Endothelial cell (in vitro differentiated cells): ENCODE results near the gene PDK2. TPM values are rescaled to one million over a fixed set of nuclear protein-coding genes. Genes with fewer than 3 reads are reported as not detected.

Experiments used
- DNase-seq: peaks from one replicate; pipeline ENCODE4 v3.0.0; 2021; ENCODE audit warnings: low spot score
- H3K27ac Mint-ChIP-seq: one replicate; pipeline ENCODE4 v1.8.0; 2021; ENCODE audit warnings: mixed read lengths, inconsistent platforms; ENCODE audit not compliant: unreplicated experiment
- H3K27me3 Mint-ChIP-seq: one replicate; pipeline ENCODE4 v1.8.0; 2021; ENCODE audit warnings: mild to moderate bottlenecking, moderate library complexity, mixed read lengths, inconsistent platforms; ENCODE audit not compliant: unreplicated experiment
- H3K36me3 Mint-ChIP-seq: one replicate; pipeline ENCODE4 v1.8.0; 2021; ENCODE audit warnings: mild to moderate bottlenecking, low read depth, mixed read lengths, inconsistent platforms; ENCODE audit not compliant: unreplicated experiment
- H3K4me1 Mint-ChIP-seq: one replicate; pipeline ENCODE4 v1.8.0; 2021; ENCODE audit warnings: mild to moderate bottlenecking, mixed read lengths, inconsistent platforms; ENCODE audit not compliant: unreplicated experiment
- H3K4me3 Mint-ChIP-seq: one replicate; pipeline ENCODE4 v1.8.0; 2021; ENCODE audit warnings: mild to moderate bottlenecking, mixed read lengths, inconsistent platforms; ENCODE audit not compliant: unreplicated experiment
- H3K9me3 Mint-ChIP-seq: one replicate; pipeline ENCODE4 v1.8.0; 2021; ENCODE audit warnings: mixed read lengths, inconsistent platforms; ENCODE audit not compliant: unreplicated experiment
- total RNA-seq: library from RNA; stranded (reverse); fragmentation: NEBNext Ultra II Directional; extraction: Animal tissue kit (Norgen Biotek cat#: 25700); gene quantifications from one replicate; pipeline ENCODE4 v1.2.1, GENCODE V29; 2021; ENCODE audit not compliant: unreplicated experiment
- TF ChIP-seq, protein P1 (sequence below): fragments of 200-600 bp; sonication (generic); IDR thresholded peaks from one replicate; pipeline ENCODE4 v1.5.0; 2021; ENCODE audit warnings: antibody characterized with exemption; ENCODE audit not compliant: unreplicated experiment

The PDK2 gene
- total RNA-seq, 1 donor from 2014 or later, result 37.1 TPM

DNA sequence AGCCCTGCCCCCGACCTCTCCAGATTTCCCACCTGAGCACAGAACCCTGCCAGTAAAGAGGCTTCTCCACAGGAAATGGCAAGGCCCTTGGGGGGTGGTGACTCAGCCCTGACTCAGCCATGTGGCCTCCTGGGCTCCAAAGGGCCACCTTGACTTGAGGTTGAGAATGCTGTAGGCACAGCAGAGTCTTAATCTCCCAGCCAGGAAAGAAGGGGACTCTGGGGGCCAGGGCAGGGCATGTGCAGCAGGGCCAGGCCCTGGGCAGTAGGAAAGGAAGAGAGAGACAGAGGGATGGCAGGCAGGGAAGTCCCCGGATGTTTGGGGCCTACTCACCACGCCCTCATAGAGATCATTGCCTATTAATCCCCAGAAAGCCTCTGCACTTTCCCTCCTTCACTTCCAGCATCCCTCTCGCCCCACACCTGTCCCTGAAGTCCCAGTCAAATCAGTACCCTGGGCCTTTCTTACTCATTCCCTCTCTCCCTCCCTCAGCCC, 44.0 kb upstream of the PDK2 start:
- no peak overlapping the region for H3K27ac Mint-ChIP-seq
- peaks cover 11% of the 10 kb centered on the region for H3K27me3 Mint-ChIP-seq
- no peaks in the 10 kb centered on the region for H3K36me3 Mint-ChIP-seq
- no peak overlapping the region for H3K4me3 Mint-ChIP-seq
- DNase-seq, result no peak
- TF ChIP-seq, protein P1, sequence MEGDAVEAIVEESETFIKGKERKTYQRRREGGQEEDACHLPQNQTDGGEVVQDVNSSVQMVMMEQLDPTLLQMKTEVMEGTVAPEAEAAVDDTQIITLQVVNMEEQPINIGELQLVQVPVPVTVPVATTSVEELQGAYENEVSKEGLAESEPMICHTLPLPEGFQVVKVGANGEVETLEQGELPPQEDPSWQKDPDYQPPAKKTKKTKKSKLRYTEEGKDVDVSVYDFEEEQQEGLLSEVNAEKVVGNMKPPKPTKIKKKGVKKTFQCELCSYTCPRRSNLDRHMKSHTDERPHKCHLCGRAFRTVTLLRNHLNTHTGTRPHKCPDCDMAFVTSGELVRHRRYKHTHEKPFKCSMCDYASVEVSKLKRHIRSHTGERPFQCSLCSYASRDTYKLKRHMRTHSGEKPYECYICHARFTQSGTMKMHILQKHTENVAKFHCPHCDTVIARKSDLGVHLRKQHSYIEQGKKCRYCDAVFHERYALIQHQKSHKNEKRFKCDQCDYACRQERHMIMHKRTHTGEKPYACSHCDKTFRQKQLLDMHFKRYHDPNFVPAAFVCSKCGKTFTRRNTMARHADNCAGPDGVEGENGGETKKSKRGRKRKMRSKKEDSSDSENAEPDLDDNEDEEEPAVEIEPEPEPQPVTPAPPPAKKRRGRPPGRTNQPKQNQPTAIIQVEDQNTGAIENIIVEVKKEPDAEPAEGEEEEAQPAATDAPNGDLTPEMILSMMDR, result no peak
- H3K9me3 Mint-ChIP-seq, result no peaks in the 10 kb centered on the region
- peaks cover 4% of the 10 kb centered on the region for H3K4me1 Mint-ChIP-seq

DNA sequence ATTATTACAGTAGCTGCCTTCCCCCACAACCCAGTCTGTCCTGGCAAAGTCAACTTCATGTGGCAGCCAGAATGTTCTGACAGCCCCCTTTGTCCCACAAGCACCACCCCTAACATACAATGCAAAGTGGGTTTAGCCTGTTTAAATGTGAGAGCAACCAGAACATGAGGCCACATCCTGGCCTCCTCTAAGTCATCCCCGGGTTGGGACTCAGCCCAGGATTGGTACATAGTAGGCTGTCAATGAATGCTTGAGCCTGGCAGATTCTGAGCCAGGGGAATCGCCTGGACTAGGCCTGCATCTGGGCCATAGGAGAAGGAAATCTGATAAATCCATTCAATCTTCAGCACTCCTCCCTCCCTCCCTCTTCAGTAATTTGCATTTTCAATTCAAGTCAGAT, 43.5 kb upstream of the PDK2 start:
- Mint-ChIP-seq H3K4me3 (no peak overlapping the region), H3K27ac (no peak overlapping the region), H3K27me3 (peaks cover 12% of the 10 kb centered on the region), H3K9me3 (no peaks in the 10 kb centered on the region), H3K36me3 (no peaks in the 10 kb centered on the region), H3K4me1 (peaks cover 5% of the 10 kb centered on the region)
- TF ChIP-seq, protein P1, result no peak
- no peak for DNase-seq

DNA sequence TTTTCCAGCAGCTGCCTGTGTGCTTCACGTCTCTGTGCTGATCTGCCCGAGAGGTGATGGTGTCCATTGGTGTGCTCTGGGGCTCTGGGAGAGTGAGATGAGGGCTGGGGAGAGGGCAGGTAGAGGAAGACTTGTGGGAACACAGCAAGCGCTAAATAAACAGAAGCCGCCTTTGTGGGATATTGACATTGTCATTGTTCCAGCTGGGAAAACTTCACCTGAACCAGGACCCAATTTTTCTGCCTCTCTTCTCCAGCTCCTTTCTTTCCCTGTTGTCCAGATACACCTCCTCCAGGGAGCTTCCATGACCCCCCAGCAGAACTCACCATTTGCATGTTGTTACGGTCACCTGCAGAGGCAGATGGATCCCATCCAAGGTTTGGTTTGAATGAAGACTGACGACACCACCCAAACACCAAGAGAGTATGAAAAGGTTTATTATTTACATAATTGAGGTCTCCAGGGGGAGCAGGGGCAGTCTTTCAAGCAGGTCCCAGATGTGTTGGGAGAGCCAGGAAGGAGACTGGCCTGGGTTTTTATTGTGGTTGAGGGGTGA, 42.8 kb upstream of the PDK2 start:
- Mint-ChIP-seq H3K36me3 (no peaks in the 10 kb centered on the region), H3K27ac (no peak overlapping the region), H3K27me3 (peaks cover 16% of the 10 kb centered on the region), H3K9me3 (no peaks in the 10 kb centered on the region), H3K4me1 (peaks cover 9% of the 10 kb centered on the region), H3K4me3 (no peak overlapping the region)
- no peak for DNase-seq
- TF ChIP-seq, protein P1, result no peak

DNA sequence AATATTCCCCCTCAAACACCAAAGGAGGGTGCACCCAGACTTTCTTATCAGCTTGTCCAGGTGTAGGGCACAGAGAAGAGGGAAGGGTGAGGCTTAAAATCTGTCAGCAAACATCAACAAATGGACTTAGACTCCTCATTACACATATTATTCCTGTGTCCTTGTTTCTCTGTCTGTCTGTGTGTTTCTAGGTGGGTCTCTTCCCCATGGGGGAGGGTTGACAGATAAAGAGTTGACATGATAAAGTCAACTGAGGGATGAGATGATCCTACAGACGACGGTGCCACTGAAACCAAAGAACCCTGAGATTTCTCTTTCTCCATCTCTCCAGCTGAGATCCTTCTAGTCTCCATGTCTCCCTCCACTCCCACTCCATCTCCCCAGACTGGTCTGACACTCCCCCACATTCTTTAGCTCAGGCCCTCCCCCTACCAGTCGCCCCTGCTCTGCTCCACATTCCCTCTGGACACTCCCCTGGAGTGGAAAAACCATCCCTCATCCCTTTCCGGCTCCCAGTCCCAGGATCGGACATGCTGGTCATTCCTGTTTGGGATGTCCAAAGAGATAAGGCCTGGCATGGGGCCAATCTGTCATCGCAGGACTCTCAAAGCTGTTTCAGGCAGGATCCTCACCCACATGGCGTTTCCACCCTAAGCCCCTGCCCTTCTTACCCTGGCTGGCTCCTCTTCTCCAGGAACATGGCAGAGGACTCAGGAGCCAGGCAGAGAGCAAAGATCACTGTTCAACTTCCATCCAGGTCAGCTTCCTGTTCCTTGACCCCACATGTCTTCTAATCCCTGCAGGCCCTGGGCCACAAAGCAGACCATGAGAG, 42.1 kb upstream of the PDK2 start:
- no peak overlapping the region for H3K27ac Mint-ChIP-seq
- H3K4me1 Mint-ChIP-seq, result peaks cover 8% of the 10 kb centered on the region
- peaks cover 16% of the 10 kb centered on the region for H3K27me3 Mint-ChIP-seq
- peaks cover 4% of the 10 kb centered on the region for H3K36me3 Mint-ChIP-seq
- H3K9me3 Mint-ChIP-seq, result no peaks in the 10 kb centered on the region
- TF ChIP-seq, protein P1, result no peak
- H3K4me3 Mint-ChIP-seq, result no peak overlapping the region
- DNase-seq, result no peak

DNA sequence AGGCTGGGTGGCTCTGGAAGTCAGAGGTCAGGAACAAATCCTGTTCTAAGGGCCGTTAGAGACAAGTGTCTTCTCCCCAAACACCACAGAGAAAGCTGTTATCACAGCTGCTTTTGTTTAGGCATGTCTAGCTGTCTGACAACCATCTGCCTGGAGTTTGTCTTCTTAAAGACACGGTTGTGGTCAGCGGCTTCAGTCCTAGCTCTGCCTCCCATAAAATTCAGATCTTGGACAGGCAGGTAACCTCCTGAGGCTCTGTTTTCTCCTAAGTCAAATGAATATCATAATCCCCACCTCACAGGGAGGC, 41.5 kb upstream of the PDK2 start:
- peaks cover 8% of the 10 kb centered on the region for H3K4me1 Mint-ChIP-seq
- DNase-seq, result no peak
- TF ChIP-seq, protein P1, result no peak
- peaks cover 5% of the 10 kb centered on the region for H3K36me3 Mint-ChIP-seq
- no peaks in the 10 kb centered on the region for H3K9me3 Mint-ChIP-seq
- H3K27ac Mint-ChIP-seq, result no peak overlapping the region
- no peak overlapping the region for H3K4me3 Mint-ChIP-seq
- H3K27me3 Mint-ChIP-seq, result peaks cover 16% of the 10 kb centered on the region
